H1 (cell line): ENCODE data around the gene ACVR1. TPM values are rescaled to one million over a fixed set of nuclear protein-coding genes. Genes with fewer than 3 reads are reported as not detected.

ENCODE experiments used
- CTCF ChIA-PET: fragments of 300-600 bp; sonication (Branson Sonifier 250); formaldehyde crosslinking; loops from one replicate; lab custom pipeline; 2021; ENCODE audit not compliant: partially characterized antibody; lab: Charles Lee
- POLR2A ChIA-PET: fragments of 300-600 bp; sonication (Branson Sonifier 250); formaldehyde crosslinking; loops from one replicate; lab custom pipeline; 2021; ENCODE audit warnings: inconsistent platforms; ENCODE audit not compliant: partially characterized antibody; lab: Charles Lee
- DNase-seq, 2 experiments: peaks; one replicate each; pipeline versions ENCODE4 v3.0.0 to v3.0.0-alpha.2; 2010 to 2022; ENCODE audit warnings: low spot score in 2 of 2, low read depth in 1 of 2, mixed read lengths in 1 of 2
- FAIRE-seq: peaks from 2 replicates; lab custom pipeline; 2011; peaks lifted over from hg19 to GRCh38; lab: Jason Lieb, UNC
- H2AFZ ChIP-seq: 2 replicates; pipeline ENCODE4 v1.8.1; 2012; ENCODE audit warnings: low read length, inconsistent platforms
- H2AK5ac ChIP-seq: 2 replicates; pipeline ENCODE4 v1.6.1; 2013; ENCODE audit warnings: low read depth, low read length
- H2BK120ac ChIP-seq: replicated peaks from 2 replicates; pipeline ENCODE3; 2013; ENCODE audit warnings: low read depth, low read length, inconsistent platforms
- H2BK12ac ChIP-seq: 2 replicates; pipeline ENCODE4 v1.6.1; 2013; ENCODE audit warnings: low read depth, low read length
- H2BK15ac ChIP-seq: 2 replicates; pipeline ENCODE4 v1.6.1; 2013; ENCODE audit warnings: low read length
- H2BK20ac ChIP-seq: 2 replicates; pipeline ENCODE4 v1.6.1; 2013; ENCODE audit warnings: low read length
- H2BK5ac ChIP-seq: 2 replicates; pipeline ENCODE4 v1.6.1; 2013; ENCODE audit warnings: low read depth, low read length
- H3K14ac ChIP-seq: 2 replicates; pipeline ENCODE4 v1.6.1; 2013; ENCODE audit warnings: inconsistent platforms; ENCODE audit not compliant: insufficient read length
- H3K18ac ChIP-seq: 2 replicates; pipeline ENCODE4 v1.6.1; 2013; ENCODE audit warnings: low read length; ENCODE audit errors: extremely low read depth
- H3K23ac ChIP-seq: 2 replicates; pipeline ENCODE4 v1.6.1; 2013; ENCODE audit warnings: inconsistent platforms; ENCODE audit not compliant: insufficient read length
- H3K23me2 ChIP-seq: 2 replicates; pipeline ENCODE4 v1.6.1; 2013; ENCODE audit warnings: low read depth, low read length
- H3K27ac ChIP-seq: 2 replicates; pipeline ENCODE4 v1.6.1; 2011; ENCODE audit warnings: low read depth, low read length, inconsistent platforms
- H3K27me3 ChIP-seq, 4 experiments: replicated peaks in 1 of 4; 1 replicate in 1 of 4; 2 replicates in 3 of 4; pipeline versions ENCODE4 v1.6.1 to v1.8.1; 2011 to 2013; ENCODE audit warnings: low read length in 3 of 4, mild to moderate bottlenecking in 3 of 4, inconsistent platforms in 2 of 4, mixed read lengths in 2 of 4, moderate library complexity in 1 of 4; ENCODE audit not compliant: control insufficient read depth in 3 of 4, insufficient read depth in 3 of 4; ENCODE audit errors: extremely low read depth in 1 of 4
- H3K36me3 ChIP-seq, 4 experiments: 2 replicates each; pipeline versions ENCODE4 v1.6.1 to v1.8.1; 2011 to 2013; ENCODE audit warnings: mild to moderate bottlenecking in 4 of 4, low read length in 3 of 4, moderate library complexity in 2 of 4, control low read depth in 1 of 4, inconsistent platforms in 1 of 4; ENCODE audit not compliant: insufficient read depth in 4 of 4, control insufficient read depth in 2 of 4
- H3K4ac ChIP-seq: replicated peaks from 2 replicates; pipeline ENCODE3; 2013; ENCODE audit warnings: low read length, low read depth, mixed read lengths, inconsistent platforms; ENCODE audit not compliant: insufficient read length
- H3K4me1 ChIP-seq, 4 experiments: replicated peaks in 1 of 4; 1 replicate in 1 of 4; 2 replicates in 3 of 4; pipeline versions ENCODE4 v1.6.1 to v1.8.1; 2011 to 2013; ENCODE audit warnings: low read length in 3 of 4, inconsistent platforms in 2 of 4, mixed read lengths in 1 of 4; ENCODE audit not compliant: insufficient read depth in 4 of 4, control insufficient read depth in 3 of 4
- H3K4me2 ChIP-seq, 2 experiments: 2 replicates each; pipeline versions ENCODE4 v1.6.1 to v1.8.1; 2011 to 2013; ENCODE audit warnings: low read depth in 2 of 2, low read length in 2 of 2, control low read depth in 1 of 2, inconsistent platforms in 1 of 2, mild to moderate bottlenecking in 1 of 2; ENCODE audit not compliant: insufficient read depth in 1 of 2
- H3K4me3 ChIP-seq, 4 experiments: fragments of 200-600, 300-600 bp in 1 of 4; sonication (generic), shearing (Covaris generic), sonication (Bioruptor Twin) in 1 of 4; 2 replicates each; pipeline versions ENCODE4 v1.5.1 to v1.8.1; 2011 to 2016; ENCODE audit warnings: low read length in 4 of 4, low read depth in 3 of 4, control low read depth in 2 of 4, inconsistent platforms in 2 of 4, mild to moderate bottlenecking in 2 of 4, mixed read lengths in 1 of 4, moderate library complexity in 1 of 4; ENCODE audit not compliant: insufficient read depth in 2 of 4; ENCODE audit errors: extremely low read depth in 1 of 4
- H3K56ac ChIP-seq: replicated peaks from 2 replicates; pipeline ENCODE3; 2013; ENCODE audit warnings: low read depth, mild to moderate bottlenecking, mixed read lengths, low read length, inconsistent platforms; ENCODE audit not compliant: insufficient read length
- H3K79me1 ChIP-seq: 2 replicates; pipeline ENCODE4 v1.6.1; 2013; ENCODE audit warnings: low read depth, low read length, control low read depth
- H3K79me2 ChIP-seq, 2 experiments: 2 replicates each; pipeline versions ENCODE4 v1.6.1 to v1.8.1; 2012 to 2013; ENCODE audit warnings: low read length in 2 of 2, mild to moderate bottlenecking in 2 of 2, inconsistent platforms in 1 of 2; ENCODE audit not compliant: insufficient read depth in 2 of 2, control insufficient read depth in 1 of 2
- H3K9ac ChIP-seq, 4 experiments: replicated peaks in 1 of 4; 1 replicate in 1 of 4; 2 replicates in 3 of 4; pipeline versions ENCODE4 v1.6.1 to v1.8.1; 2011 to 2013; ENCODE audit warnings: low read depth in 3 of 4, low read length in 3 of 4, control low read depth in 2 of 4, mild to moderate bottlenecking in 2 of 4, moderate library complexity in 2 of 4, inconsistent platforms in 1 of 4; ENCODE audit errors: extremely low read depth in 1 of 4
- H3K9me3 ChIP-seq, 2 experiments: 2 replicates each; pipeline versions ENCODE4 v1.6.1 to v1.8.1; 2012 to 2013; ENCODE audit warnings: mild to moderate bottlenecking in 2 of 2, moderate library complexity in 2 of 2, control low read depth in 1 of 2, inconsistent platforms in 1 of 2, low read depth in 1 of 2, low read length in 1 of 2, mixed read lengths in 1 of 2; ENCODE audit not compliant: insufficient read depth in 2 of 2
- H4K20me1 ChIP-seq, 2 experiments: replicated peaks in 1 of 2; 2 replicates each; pipeline versions ENCODE3 to v1.8.1; 2011 to 2013; ENCODE audit warnings: inconsistent platforms in 2 of 2, low read length in 2 of 2, mild to moderate bottlenecking in 1 of 2; ENCODE audit not compliant: insufficient read depth in 2 of 2, control insufficient read depth in 1 of 2
- H4K5ac ChIP-seq: 2 replicates; pipeline ENCODE4 v1.6.1; 2013; ENCODE audit warnings: low read length, low read depth, mixed read lengths, inconsistent platforms; ENCODE audit not compliant: insufficient read length
- H4K8ac ChIP-seq: 2 replicates; pipeline ENCODE4 v1.8.0; 2013; ENCODE audit warnings: mild to moderate bottlenecking, moderate library complexity, low read length, inconsistent platforms; ENCODE audit not compliant: insufficient read depth; ENCODE audit errors: extremely low read depth
- H4K91ac ChIP-seq: replicated peaks from 2 replicates; pipeline ENCODE3; 2013; ENCODE audit warnings: low read length, mixed read lengths, inconsistent platforms; ENCODE audit not compliant: insufficient read length
- ASH2L ChIP-seq: fragments of 200-600, 300-600 bp; sonication (generic); IDR thresholded peaks from one replicate; pipeline ENCODE4 v1.7.1; 2017; ENCODE audit warnings: low read length
- CHD1 ChIP-seq: IDR thresholded peaks from 2 replicates; pipeline ENCODE4 v1.6.1; 2012; ENCODE audit warnings: low read depth, low read length, improper control_type of control experiment
- CTBP2 ChIP-seq: IDR thresholded peaks from 2 replicates; pipeline ENCODE4 v1.7.0; 2011; ENCODE audit warnings: borderline replicate concordance, mild to moderate bottlenecking, moderate library complexity, mixed read lengths, low read length; ENCODE audit not compliant: insufficient read depth, insufficient read length
- EGR1 ChIP-seq: IDR thresholded peaks from 2 replicates; pipeline ENCODE4 v1.6.1; 2011; ENCODE audit warnings: low read depth, low read length, borderline replicate concordance
- JUN ChIP-seq: IDR thresholded peaks from 2 replicates; pipeline ENCODE4 v1.6.1; 2011; ENCODE audit warnings: low read depth, mild to moderate bottlenecking, improper control_type of control experiment, low read length
- POLR2A ChIP-seq, 2 experiments: IDR thresholded peaks; 1 replicate in 1 of 2; 2 replicates in 1 of 2; pipeline ENCODE4 v1.6.1; 2011; ENCODE audit warnings: low read depth in 2 of 2, low read length in 2 of 2, mild to moderate bottlenecking in 2 of 2; ENCODE audit errors: control extremely low read depth in 1 of 2
- RNF2 ChIP-seq: fragments of 200-900, 300-1000 bp; sonication (generic); IDR thresholded peaks from 2 replicates; pipeline ENCODE4 v1.7.1; 2016; ENCODE audit warnings: borderline replicate concordance, low read depth, mild to moderate bottlenecking, antibody characterized with exemption, low read length; ENCODE audit not compliant: poor library complexity, severe bottlenecking; ENCODE audit errors: missing control alignments
- SUZ12 ChIP-seq: fragments of 200-600 bp; sonication (generic); IDR thresholded peaks from 2 replicates; pipeline ENCODE4 v1.6.1; 2012; ENCODE audit warnings: mild to moderate bottlenecking, inconsistent platforms, low read length, moderate library complexity, mixed read lengths
- TAF7 ChIP-seq: optimal IDR thresholded peaks from 2 replicates; pipeline ENCODE3; 2011; ENCODE audit warnings: low read depth, mild to moderate bottlenecking, inconsistent platforms, low read length, moderate library complexity, borderline replicate concordance
- TBP ChIP-seq: IDR thresholded peaks from 2 replicates; pipeline ENCODE4 v1.6.1; 2011; ENCODE audit warnings: low read depth, low read length, improper control_type of control experiment
- YY1 ChIP-seq: IDR thresholded peaks from 2 replicates; pipeline ENCODE4 v1.6.1; 2011; ENCODE audit warnings: low read depth, mild to moderate bottlenecking, low read length
- ZNF274 ChIP-seq: IDR thresholded peaks from 2 replicates; pipeline ENCODE4 v1.7.0; 2012; ENCODE audit warnings: low read length, borderline replicate concordance; ENCODE audit errors: extremely low read depth
- WGBS, 2 experiments: shearing (Covaris generic) in 1 of 2; methylation state at CpG; one replicate each; pipeline versions ENCODE4 v1.1.6 to v1.1.7; 2013 to 2015; ENCODE audit warnings: low lambda C conversion rate in 2 of 2, mixed read lengths in 2 of 2, inconsistent platforms in 1 of 2, low coverage in 1 of 2, missing lambda C conversion rate in 1 of 2; ENCODE audit not compliant: insufficient replicate concordance in 2 of 2, insufficient coverage in 1 of 2, insufficient read length in 1 of 2; ENCODE audit errors: extremely low coverage in 1 of 2, missing lambda C conversion rate in 1 of 2; 5-methylcytosine and 5-hydroxymethylcytosine counted together
- polyA plus RNA-seq, 7 experiments: library from polyadenylated mRNA; depleted of rRNA in 3 of 7; stranded (reverse) in 5 of 7; unstranded in 2 of 7; fragments of >200 nt in 5 of 7; fragments of 200-250 nt in 2 of 7; gene quantifications; 1 replicate in 5 of 7; 2 replicates in 1 of 7; 4 replicates in 1 of 7; pipeline versions ENCODE4 v1.2.1 to v1.2.3, GENCODE V29; 2011 to 2013; ENCODE audit warnings: missing spikeins in 2 of 7, mixed read lengths in 2 of 7
- total RNA-seq: library from RNA; stranded (reverse); fragmentation: NEBNext Ultra II Directional; extraction: Animal tissue kit (Norgen Biotek cat#: 25700); gene quantifications from 2 replicates; pipeline ENCODE4 v1.2.1, GENCODE V29; 2021

The ACVR1 gene
- total and polyA plus RNA-seq, 2 of the 8 experiments (the other 6 are each of a cell fraction or from before 2014, with no cell fraction given): 8.5 to 17.7 TPM

DNA sequence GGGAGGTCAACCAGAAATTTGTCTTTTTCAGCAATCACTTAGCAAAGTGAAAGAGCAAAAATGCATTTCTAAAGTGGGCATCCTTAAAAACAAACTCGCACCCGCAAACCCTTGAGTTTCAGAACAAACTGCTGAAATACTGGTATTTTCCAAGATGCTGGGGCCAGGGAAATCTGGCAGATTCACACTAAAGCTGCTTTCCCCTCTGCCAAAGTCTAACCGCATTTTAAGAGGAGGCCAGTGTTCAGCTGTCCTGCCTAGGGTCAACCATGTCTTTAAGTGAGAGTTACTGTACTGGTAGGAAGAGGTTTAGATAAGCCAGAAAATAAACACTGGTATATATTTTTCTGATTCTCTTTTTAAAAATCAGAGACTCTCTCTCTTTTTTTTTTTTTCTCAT lies 55.9 kb downstream of the ACVR1 start:
- Histone ChIP-seq H3K23me2 (no peaks in the 10 kb centered on the region), H3K9me3 (no peaks in the 10 kb centered on the region), H2BK120ac (no peak overlapping the region), H2AK5ac (no peak overlapping the region), H3K23ac (no peak overlapping the region), H3K4me2 (no peak overlapping the region), H3K4me3 (no peak overlapping the region), H3K56ac (no peak overlapping the region), H3K4ac (no peak overlapping the region), H3K79me1 (no peaks in the 10 kb centered on the region; the same call in 1 of the 2 replicates), H3K36me3 (no peaks in the 10 kb centered on the region), H3K18ac (no peak overlapping the region), H4K5ac (no peak overlapping the region), H3K79me2 (no peaks in the 10 kb centered on the region), H3K27me3 (no peaks in the 10 kb centered on the region), H3K14ac (no peak overlapping the region), H2BK20ac (no peak overlapping the region), H4K91ac (no peak overlapping the region), H4K8ac (no peak overlapping the region), H3K4me1 (no peaks in the 10 kb centered on the region), H3K9ac (no peak overlapping the region), H4K20me1 (no peaks in the 10 kb centered on the region), H2AFZ (no peak overlapping the region), H3K27ac (no peak overlapping the region), H2BK5ac (no peak overlapping the region), H2BK15ac (no peak overlapping the region), H2BK12ac (no peak overlapping the region)
- CTCF ChIA-PET: no interaction called here
- POLR2A ChIA-PET: no interaction called here
- TF ChIP-seq YY1: no peak
- TF ChIP-seq EGR1: no peak
- TF ChIP-seq SUZ12: no peak
- no peak for TF ChIP-seq TBP
- TF ChIP-seq TAF7: no peak
- TF ChIP-seq ASH2L: no peak
- TF ChIP-seq JUN: no peak
- no peak for TF ChIP-seq CHD1
- TF ChIP-seq ZNF274: no peak
- no peak for TF ChIP-seq POLR2A (IDR thresholded peaks at IDR 0.05; ENCODE audit: control extremely low read depth in 1 of 2, low read depth in 2 of 2, low read length in 2 of 2)
- TF ChIP-seq CTBP2: no peak
- no peak for TF ChIP-seq RNF2
- FAIRE-seq (no peak), DNase-seq (no peak)
- WGBS, 2 experiments: 89% methylated on average over 3 of the region's 3 CpGs; no CpG with 5 or more reads in 1 of the 2 experiments
